Left renal cortex interstitium (tissue), 4 donors: ENCODE data around the gene QRFP. TPM values are rescaled to one million over a fixed set of nuclear protein-coding genes. Genes with fewer than 3 reads are reported as not detected.

ENCODE experiments used
- DNase-seq, 4 donors: peaks; one replicate each; pipeline ENCODE4 v3.0.0-alpha.2; 2013; ENCODE audit warnings: low read depth in 4 of 4, low spot score in 2 of 4, missing footprints in 1 of 4
- polyA plus RNA-seq, 4 donors: library from polyadenylated mRNA; unstranded; fragments of 120-200 nt; gene quantifications; one replicate each; pipeline ENCODE4 v1.2.1, GENCODE V29; 2013; ENCODE audit not compliant: insufficient read length in 4 of 4

QRFP gene
- polyA plus RNA-seq, 4 donors: 0.32 to 0.81 (median 0.49) TPM

DNA sequence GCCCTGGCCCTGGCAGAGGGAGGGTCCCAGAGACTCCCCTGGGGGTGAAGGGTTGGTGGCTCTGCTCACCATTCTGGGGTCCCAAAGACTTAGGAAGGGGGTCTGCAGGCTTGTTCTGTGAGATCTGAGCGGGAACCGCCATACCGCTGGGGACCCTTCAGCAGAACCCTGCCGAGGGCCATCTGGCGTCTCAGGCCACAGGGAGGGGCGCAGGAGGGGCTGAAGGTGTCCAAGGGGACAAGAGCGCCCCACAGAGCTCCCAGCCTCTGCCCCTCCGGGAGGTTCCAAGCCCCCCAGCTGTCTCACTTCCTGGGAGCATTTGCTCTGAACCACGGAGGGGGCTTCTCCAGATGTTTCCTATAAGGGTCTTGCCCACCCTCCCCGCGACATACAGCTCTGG, 37.6 kb upstream of the QRFP start:
- DNase-seq: no peak

DNA sequence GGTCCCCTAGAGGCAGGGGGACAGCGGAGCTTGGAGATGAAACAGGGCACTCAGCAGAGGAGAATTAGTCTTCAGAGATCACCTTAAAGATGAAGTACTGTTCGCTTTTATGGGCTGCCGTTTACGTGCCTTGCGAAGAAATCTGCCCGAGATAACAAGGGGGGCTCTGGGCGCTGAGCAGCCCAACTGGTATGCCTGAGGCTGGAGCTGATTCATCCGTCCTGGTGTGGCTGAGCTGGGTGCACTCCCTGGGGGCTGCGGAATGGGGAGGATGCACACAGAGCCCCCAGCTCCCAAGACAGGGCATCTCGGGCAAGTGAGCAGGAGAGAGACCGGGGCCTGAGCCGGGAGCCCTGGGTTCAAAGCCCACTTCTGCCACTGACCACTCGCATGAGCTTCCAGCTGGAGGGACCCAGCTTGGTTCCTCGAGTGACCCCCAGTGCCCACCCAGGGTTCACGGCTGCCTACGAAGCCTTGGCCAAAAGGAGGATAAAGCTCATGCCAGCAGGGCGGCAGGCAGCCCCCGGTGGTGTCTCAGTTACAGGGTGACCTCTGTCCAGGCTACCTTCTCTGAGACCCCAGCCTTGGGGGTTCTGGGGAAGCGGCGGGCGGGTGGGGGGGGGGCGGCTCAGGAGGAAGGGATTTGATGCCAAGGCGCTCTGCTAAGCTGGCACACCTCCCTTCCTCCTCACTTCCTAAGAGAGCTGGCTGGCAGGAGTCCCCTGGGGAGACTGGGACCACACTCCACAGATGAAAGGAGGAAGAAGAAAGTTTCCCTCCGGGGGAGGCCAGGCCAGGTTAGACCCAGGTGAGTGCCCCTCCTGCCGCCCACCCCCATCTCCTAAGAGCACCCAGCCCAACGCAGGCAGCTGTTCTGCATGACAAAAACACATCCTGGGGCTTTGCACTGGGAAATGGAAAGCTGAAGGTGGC, 36.8 kb upstream of the QRFP start:
- DNase-seq: no peak

DNA sequence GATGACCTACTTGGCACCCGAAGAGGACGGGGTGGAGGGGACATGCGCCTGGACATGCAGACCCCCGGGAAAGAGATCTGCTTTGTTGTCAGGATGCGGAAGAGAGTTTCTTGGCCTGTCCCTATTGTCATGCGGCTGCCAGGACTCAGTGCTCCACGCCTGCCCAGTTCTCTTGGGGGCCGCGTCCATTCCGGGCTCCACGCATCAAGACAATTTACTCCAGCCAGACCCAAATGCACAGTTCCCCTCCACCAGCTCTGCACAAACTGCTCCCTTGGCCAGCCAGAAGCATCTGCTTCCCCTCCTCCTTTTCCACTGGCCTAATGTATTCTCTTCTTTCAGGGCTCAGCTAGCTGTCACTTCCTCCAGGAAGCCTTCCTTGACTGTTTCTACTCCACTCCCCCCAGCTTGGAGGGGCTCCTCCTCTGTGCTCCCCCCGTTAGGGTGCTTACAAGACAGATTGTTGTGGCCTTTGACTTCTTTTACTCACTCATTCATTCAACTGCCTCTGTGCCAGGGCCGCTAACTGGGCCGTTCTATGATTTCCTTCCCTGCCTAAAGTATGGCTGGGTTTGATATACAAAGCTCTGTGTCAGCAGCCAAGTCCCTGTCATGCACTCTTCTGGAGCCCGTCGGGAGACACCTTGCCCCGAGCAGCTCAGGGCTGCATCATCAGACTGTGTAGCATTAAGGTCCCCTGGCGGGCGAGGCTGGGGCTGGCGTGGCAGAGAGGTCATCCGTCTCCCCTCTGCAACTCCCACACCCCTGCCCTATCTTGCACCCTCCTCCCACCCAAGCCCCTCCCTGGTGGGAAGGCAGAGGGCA, 35.9 kb upstream of the QRFP start:
- no peak for DNase-seq

DNA sequence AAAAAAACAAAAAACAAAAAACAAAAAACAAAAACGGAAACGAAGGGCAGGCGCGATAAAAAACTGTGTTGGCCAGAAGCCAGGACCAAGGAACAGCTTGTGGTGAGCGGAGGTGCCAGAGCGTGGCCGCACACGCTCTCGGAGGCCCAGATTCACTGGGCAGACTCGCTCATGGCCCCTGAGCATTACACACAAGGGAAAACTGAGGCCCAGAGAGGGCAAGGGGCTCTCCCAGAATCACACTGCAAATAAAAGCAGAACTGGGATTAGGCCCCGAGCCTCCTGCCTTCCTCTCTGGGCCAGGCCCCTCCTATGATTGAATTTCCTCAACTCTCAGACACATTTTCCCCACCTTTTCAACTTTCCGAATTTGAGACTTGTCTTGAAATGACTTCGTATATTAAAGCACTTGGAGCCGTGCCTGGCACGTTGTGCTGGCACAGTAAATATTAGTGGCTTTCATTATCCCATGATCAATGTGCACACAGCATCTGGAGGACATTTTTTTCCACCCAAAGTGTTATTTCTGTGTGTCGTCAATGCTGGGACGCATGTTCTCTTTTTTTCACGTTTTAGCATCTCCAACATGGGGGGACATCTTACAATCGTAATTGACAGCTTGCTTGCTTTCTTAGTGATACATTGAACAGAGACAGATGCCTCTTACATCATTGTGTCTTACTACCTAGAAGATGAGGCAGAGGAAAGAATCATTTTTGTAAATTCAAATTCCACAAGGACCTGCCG, 35.1 kb upstream of the QRFP start:
- no peak for DNase-seq

DNA sequence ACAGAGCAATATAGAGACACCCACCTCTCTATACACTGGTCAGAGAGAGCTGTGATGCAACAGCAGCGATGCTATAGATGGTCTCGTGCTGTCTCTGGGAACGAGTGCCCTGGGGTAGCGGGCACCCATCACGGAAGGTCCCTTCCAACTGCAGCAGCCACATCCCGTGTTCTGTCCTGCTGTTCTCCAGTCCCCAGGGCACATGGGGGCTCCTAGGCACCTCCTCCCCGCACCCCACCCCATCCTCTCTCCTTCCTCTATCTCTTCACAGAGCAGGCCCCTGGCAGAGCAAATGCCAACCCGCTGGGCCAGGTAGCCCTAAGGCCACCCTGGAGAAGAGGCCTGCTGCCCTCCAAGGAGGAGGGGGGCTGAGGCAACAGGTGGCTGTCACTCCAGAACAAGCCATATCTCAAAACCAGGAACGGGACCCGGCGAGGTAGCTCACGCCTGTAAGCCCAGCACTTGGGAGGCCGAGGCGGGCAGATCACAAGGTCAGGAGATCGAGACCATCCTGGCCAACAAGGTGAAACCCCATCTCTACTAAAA, 34.3 kb upstream of the QRFP start:
- DNase-seq: no peak

DNA sequence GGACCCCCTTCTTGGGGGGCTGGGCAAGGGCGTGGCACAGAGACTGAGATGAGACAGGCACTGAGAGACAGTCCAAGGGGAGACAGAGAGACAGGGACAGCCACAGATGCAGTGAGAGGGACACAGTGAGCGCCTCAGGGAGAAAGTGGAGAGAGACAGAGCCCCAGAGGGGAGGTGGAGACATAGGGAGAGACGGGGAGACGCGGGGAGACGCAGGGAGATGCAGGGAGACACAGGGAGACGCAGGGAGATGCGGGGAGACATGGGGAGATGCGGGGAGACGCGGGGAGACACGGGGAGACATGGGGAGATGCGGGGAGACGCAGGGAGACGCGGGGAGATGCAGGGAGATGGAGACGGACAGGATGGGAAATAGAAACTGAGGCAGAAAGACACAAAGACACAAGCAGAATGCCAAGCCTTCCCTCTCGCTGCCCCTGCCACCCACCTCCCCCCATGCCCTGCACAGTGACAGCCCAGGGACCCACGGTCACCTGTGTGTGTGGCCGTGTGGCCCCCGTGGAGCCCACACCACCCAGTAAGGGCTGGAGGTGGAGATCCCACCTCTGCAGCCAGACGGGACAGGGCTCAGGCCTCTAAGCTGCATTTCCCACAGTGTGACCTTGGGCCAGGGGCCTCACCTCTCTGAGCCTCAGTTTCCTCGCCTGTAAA, 33.7 kb upstream of the QRFP start:
- no peak for DNase-seq

DNA sequence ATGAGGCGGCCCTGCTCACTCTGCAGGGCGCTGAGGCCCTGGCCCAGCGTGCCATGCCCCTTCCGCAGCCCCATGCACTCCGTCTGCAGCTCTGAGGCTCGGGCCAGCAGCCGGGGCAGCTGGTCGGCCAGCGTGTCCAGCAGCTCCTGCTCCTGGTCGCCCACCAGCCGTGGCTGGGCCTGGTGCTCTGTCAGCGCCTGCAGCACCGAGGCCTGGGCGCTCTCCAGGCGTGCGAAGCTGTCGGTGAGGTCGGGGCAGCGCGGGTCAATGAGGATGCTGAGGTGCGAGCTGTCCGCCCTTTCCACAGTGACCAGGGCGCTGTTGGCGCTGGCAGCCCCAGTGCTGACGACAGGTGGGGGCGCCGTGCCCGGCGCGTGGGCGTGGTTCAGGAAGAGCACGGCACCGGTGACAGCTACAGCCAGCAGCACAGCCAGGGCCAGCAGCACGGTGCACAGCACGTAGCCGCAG, 33.0 kb upstream of the QRFP start:
- no peak for DNase-seq

DNA sequence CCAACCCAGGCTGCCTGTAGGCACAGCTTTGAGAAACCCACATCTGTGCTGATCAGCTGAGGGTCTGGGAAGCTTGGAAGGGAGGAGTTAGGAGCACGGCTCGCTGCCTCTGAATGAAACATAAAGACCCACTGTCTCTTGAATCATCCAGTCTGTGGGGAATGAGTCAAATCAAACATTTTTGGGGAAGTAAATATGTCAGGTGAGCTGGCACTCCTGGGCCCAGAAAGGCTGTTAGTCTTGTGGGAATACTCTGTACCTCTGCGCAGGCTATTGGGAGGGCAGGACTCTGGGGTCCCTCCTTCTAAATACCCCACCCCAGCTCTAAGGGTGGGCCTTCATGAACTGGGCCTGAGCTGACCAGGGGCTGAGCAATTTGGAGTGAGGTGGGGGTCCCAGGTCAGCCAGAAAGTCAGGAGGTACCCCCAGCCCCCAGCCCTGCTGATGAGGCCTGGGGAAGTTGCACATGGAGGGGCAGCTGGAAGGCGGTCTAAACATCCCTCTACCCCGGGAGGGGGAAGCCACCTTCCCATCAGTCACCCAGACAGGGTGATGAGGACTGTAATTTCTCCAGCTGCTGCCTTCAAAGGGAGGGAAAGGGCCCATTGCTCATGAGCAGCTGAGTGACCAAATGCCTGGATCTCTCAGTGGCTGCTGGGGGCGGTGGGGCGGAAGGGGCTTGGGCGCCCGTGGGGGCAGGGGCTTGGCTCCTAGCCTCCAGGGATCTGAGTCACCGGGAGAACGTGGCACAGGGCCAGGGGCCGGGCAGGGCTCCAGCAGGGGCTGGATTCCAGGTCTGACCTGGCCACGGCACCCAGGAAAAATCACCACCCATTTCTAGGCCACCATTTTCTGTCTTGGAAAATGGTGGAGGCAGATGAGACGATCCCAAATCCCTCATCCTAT, 31.6 kb upstream of the QRFP start:
- DNase-seq: no peak

DNA sequence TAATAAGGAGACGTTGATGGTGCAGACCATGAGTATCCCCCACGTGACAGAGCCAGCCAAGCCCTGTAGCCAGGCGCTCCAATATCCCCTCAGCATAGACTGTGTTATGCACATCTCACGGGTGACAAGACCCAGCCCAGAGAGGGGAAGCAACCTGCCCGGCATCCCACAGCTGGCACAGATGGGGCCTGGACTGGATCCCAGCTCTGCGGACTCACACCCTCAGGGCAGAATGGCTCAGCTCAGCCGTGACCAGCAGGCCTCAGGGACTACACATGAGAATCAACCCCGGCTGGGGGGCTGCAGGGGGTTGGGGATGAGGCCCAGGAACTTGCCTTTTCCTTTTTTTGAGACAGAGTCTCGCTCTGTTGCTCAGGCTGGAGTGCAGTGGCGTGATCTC, 30.7 kb upstream of the QRFP start:
- DNase-seq: no peak

DNA sequence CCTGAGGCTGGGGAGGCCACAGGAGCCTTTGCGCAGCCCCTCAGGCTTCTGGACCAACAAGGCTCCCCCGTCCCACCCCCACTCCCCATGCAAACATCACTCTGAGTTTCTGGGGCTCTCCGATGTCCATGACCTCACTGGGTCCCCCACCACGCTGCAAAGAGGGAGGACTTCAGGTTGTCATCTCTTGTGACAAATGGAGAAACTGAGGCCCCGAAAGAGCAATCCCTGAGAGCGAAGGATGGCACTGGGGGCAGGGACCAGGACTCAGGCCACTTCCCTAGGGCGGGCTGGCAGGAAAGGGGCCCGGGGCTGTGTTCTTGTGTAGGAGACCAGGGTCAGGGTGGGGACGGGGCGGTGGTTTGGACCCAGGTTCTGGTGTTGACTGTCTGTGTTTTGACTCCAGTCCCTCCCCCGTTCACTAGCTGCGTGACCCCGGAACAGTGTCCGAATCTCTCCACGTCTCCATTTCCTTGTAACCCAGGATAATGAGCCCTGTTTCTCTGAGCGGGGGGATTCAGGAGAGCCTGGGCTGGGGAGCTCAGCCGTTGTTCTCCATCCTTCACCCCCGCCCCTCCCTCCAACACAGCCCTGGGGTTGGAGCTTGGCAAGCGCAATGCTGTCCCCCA, 28.6 kb upstream of the QRFP start:
- DNase-seq: no peak

DNA sequence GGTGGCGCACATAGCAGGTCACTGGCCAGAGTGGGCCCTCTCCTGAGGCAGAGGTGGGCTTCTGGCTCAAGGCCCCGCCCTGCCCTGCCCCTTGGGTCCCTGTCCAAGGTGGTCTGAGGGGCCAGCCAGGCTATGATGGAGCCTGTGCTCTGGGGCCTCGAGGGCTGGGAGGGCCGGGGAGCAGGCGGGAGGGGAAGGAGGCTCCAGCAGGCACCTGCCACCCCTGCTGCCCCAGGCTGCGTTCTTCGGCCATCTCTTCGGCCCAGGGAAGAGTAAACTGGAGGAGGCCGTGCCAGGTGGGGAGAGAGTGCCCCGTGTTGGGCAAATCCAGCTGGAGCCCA, 27.8 kb upstream of the QRFP start:
- DNase-seq: no peak

DNA sequence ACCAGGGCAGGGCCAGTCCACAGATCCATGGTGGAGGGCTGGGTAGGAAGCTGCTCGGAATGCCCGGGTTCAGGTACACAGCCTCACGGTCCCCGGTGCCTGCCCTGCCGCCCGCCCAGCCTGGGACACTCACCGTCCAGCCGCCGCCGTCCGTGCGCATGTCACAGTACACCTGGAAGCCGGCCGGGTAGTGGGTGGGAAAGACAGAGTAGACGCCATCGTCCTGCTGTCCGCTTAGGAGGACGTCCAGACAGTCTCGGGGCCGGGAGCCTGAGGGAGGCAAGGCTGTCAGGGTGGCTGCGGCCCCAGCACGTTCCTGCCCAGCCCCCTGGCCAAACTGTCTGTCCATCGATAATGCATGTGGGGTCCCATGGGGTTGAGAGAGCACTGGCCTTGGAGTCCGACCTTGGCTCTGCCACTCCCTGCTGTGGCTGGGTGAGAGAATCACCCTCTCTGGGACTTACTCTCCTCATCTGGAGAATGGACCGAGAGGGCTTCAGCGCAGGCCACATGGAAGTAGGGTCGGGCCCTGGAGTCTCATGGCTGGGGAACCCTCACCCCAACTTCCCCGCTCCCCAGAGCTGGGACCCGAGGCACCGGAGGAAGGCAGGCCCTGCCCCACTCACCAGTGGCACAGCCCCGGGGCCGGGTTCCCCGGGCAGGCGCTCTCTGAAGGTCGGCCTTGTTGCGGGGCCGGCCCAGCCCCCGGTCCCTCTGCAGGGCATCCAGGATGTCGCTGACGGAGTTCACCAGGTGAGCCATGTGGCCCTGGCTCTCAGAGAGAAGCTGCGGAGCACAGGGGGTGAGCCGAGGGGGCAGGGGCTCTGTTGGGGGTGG, 27.2 kb upstream of the QRFP start:
- no peak for DNase-seq

DNA sequence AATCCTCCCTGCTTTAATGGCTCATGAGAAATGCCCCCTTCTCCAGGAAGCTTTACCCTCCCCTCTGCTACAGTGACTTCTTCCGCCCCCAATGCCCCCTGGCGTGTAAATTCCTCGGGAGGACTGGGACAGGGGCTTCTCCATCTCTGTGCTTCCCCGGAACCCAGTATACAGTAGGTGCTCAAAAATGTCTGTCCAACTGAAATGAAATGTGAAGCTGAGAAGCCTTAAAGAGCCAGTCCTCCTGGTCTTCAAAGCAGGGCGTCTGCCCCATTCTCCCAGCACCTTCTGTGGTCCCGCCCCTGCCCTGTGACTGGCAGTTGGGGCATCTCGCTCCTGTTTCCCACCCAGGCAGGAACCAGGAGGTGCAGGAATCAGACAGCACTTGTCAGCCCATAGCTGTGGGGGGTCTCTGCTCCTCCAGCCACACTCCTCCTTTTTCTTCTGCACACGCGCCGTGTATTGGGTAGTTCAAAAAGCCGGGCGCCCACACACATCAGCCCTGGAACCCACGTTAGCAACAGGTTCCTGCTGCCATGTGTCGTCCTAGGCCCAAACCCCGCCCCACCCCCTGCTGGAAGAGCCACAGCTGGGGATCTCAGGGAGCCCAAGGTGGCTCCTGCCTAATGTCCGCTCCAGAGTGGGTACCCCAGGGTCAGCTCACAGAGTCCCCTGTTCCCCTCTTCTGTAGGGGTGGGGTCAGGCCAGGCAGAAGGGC, 26.4 kb upstream of the QRFP start:
- no peak for DNase-seq

DNA sequence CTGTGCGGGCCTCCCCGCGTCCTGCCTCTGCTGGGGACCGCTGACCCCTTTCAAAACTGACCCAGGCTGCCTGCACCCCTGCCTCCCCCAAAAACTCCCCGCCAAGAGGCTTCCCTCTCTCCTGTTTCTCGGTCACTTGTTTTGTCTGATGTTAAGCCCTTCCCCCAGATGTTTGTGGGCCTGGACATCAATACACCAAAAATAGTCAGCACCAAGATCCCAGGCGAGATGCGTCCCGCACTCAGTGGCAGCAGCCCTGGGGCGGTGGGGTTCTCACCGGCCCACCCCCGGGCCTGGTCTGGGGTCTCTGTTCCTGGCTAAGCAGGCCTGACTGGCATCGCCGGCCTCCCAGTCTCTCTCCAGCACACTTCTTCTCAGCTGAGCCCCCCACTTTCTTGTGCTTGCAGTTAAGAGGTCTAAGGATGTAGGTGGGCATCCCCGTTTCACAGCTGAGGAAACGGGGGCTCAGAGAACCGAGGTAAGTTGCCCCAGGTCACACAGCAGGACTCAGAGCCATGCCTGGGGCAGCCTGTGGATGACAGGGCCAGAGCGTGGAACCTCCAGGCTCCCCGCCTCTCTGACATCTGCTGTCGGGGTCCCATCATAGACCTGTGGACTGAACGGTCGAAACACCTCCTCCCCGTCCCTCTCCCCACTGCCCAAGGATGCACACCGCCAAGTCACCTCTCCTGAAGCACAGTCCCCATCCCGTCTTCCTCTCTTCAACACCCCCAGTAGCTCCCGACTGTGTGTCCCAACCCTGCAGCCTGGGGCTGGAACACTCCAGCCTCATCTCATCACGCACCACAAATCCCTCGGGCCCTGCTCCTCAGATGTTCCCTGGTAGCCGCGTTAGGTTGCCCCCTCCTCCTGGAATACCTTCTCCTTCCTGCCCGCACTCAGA, 25.6 kb upstream of the QRFP start:
- no peak for DNase-seq

DNA sequence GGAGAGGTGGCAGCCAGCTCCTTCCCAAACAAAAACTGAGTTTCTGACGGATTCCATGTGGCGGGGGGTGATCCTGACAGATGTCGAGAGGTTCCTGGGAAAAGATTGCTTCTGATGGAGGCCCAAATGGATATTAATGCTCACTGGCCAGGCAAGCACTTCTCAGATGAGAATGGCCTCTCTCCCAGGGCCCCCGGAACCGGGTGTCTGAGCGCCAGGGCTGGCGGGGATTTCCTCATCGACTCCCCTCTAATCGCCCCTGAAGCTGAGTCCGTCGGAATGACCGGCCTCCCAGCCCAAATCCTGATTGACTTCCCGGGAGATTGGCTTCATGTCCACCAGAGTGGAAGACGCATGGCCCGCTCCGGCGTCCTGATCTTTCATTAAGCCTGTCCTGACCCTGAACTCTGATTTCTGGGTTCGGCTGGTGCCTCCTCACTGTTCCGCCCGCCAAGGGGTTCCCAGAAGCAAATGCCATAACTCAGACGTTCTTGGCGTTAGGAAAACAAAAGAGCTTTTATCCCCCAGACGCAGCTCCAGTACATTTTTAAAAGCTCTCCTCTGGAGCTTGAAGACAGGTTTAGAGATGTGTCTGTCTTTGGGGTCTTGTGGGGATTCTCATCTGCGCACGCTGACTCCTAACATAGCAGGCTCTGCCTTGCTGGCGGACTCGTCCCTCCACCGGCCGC, 24.8 kb upstream of the QRFP start:
- no peak for DNase-seq
